PC-9 (cell line): Measurements from ENCODE around the gene EPX. TPM values are rescaled to one million over a fixed set of nuclear protein-coding genes. Genes with fewer than 3 reads are reported as not detected.

Source experiments
- BruUV-seq: library from RNA; stranded (reverse); fragments of 400-500 nt; replicated peaks from 2 replicates; lab custom pipeline; 2021; lab: Mats Ljungman, UMichigan
- CTCF ChIA-PET: fragments of 300-600 bp; sonication (Branson Sonifier 250); formaldehyde crosslinking; loops from one replicate; lab custom pipeline; 2022; ENCODE audit warnings: antibody characterized with exemption; lab: Charles Lee
- POLR2A ChIA-PET: fragments of 300-600 bp; sonication (Branson Sonifier 250); formaldehyde crosslinking; loops from one replicate; lab custom pipeline; 2022; ENCODE audit warnings: antibody characterized with exemption; ENCODE audit not compliant: unreplicated experiment; lab: Charles Lee
- DNase-seq, 2 experiments: peaks; one replicate each; pipeline versions ENCODE4 v3.0.0 to v3.0.0-alpha.2; 2015 to 2022; ENCODE audit warnings: mixed read lengths in 1 of 2
- H2AFZ ChIP-seq: fragments of 200-600 bp; sonication (generic); 2 replicates; pipeline ENCODE4 v1.8.1; 2017; ENCODE audit warnings: antibody characterized with exemption
- H3F3A ChIP-seq: fragments of 200-600 bp; sonication (generic); 2 replicates; pipeline ENCODE4 v1.8.1; 2017; ENCODE audit warnings: antibody characterized with exemption, mild to moderate bottlenecking, low read depth; ENCODE audit not compliant: insufficient read depth
- H3K27ac ChIP-seq: fragments of 200-600 bp; sonication (generic); 2 replicates; pipeline ENCODE4 v1.6.1; 2016; ENCODE audit warnings: mixed run types
- H3K27me3 ChIP-seq: fragments of 200-600 bp; sonication (generic); 2 replicates; pipeline ENCODE4 v1.6.1; 2016; ENCODE audit warnings: low read depth, mixed run types; ENCODE audit not compliant: insufficient read depth
- H3K36me3 ChIP-seq: fragments of 200-600 bp; sonication (generic); 2 replicates; pipeline ENCODE4 v1.6.1; 2016; ENCODE audit warnings: low read depth, mixed run types
- H3K4me1 ChIP-seq: fragments of 200-600 bp; sonication (generic); replicated peaks from 2 replicates; pipeline ENCODE4 v1.6.1; 2016; ENCODE audit warnings: mixed run types; ENCODE audit not compliant: insufficient read depth
- H3K4me2 ChIP-seq: fragments of 200-600 bp; sonication (generic); 2 replicates; pipeline ENCODE4 v1.6.1; 2017; ENCODE audit warnings: mixed run types
- H3K4me3 ChIP-seq: fragments of 200-600 bp; sonication (generic); 2 replicates; pipeline ENCODE4 v1.6.1; 2016; ENCODE audit warnings: mixed run types
- H3K79me2 ChIP-seq: fragments of 200-600 bp; sonication (generic); 2 replicates; pipeline ENCODE4 v1.6.1; 2017; ENCODE audit warnings: low read depth, mixed run types
- H3K9me2 ChIP-seq: fragments of 200-600 bp; sonication (generic); 2 replicates; pipeline ENCODE4 v1.8.1; 2017; ENCODE audit warnings: mild to moderate bottlenecking; ENCODE audit not compliant: insufficient read depth
- H3K9me3 ChIP-seq: fragments of 200-600 bp; sonication (generic); 2 replicates; pipeline ENCODE4 v1.8.1; 2016; ENCODE audit warnings: low read depth; ENCODE audit not compliant: insufficient read depth
- H4K20me1 ChIP-seq: fragments of 200-600 bp; sonication (generic); 2 replicates; pipeline ENCODE4 v1.8.1; 2017; ENCODE audit not compliant: insufficient read depth
- CTCF ChIP-seq: fragments of 200-600 bp; sonication (generic); conservative IDR thresholded peaks from 2 replicates; pipeline ENCODE4 v1.6.1; 2017; ENCODE audit warnings: mixed run types, antibody characterized with exemption, mild to moderate bottlenecking, moderate library complexity
- EZH2 ChIP-seq: fragments of 200-600 bp; sonication (generic); IDR thresholded peaks from 2 replicates; pipeline ENCODE4 v1.8.0; 2017; ENCODE audit warnings: antibody characterized with exemption, low read depth
- intact Hi-C: fragments of 100-400 bp; cut with micrococcal nuclease; formaldehyde crosslinking; loops from one replicate; pipeline ENCODE4 v1.10.0; 2022; ENCODE audit not compliant: unreplicated experiment
- total RNA-seq: library from RNA; stranded (reverse); gene quantifications from 2 replicates; pipeline ENCODE4 v1.2.3, GENCODE V29; 2021

The EPX gene
- total RNA-seq, 1 experiment from 2014 or later, result not detected

GRCh38 chr17:58232707-58233156 is 40.2 kb downstream of the EPX start:
- Histone ChIP-seq H4K20me1 (no peaks in the 10 kb centered on the region), H3K9me3 (no peaks in the 10 kb centered on the region), H3K4me3 (no peak overlapping the region), H3K27ac (no peak overlapping the region), H2AFZ (no peak overlapping the region), H3K9me2 (0 out of 2 replicates have a peak, but pooled peaks cover 6% of the 10 kb centered on the region), H3K4me2 (no peak overlapping the region), H3K36me3 (no peaks in the 10 kb centered on the region), H3F3A (no peaks in the 10 kb centered on the region), H3K27me3 (peaks cover 66% of the 10 kb centered on the region), H3K79me2 (no peaks in the 10 kb centered on the region), H3K4me1 (no peaks in the 10 kb centered on the region)
- ChIA-PET CTCF (no interaction called here), POLR2A (no interaction called here)
- intact Hi-C loops, result no loop called here
- DNase-seq, result no peak
- no TSS peak for BruUV-seq
- TF ChIP-seq CTCF, result no peak
- TF ChIP-seq EZH2, result no peak

DNA sequence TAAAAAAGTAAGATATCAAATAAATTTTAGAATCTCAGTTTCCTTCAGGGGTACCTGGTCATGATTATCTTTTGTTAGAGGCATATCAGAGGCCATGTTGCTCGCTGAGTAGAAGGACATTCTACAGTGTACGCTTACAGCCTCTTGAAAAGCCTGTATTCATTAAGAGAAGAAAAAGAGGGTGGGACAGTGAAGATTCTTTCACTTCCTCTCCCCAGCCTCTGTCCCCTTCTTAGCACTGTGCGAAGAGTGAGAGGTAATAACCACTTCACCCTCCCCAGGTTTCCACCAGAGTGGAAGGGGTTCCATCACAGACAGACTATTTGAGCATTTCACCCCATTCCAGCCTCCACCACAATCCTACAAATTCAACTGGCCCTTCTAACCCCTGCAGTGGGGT is 41.0 kb downstream of the EPX start:
- Histone ChIP-seq H3K79me2 (no peaks in the 10 kb centered on the region), H3K4me2 (no peak overlapping the region), H2AFZ (no peak overlapping the region), H3K9me3 (no peaks in the 10 kb centered on the region), H3K4me3 (no peak overlapping the region), H3K4me1 (no peaks in the 10 kb centered on the region), H4K20me1 (no peaks in the 10 kb centered on the region), H3K36me3 (no peaks in the 10 kb centered on the region), H3K27ac (no peak overlapping the region), H3K27me3 (peaks cover 74% of the 10 kb centered on the region), H3F3A (no peaks in the 10 kb centered on the region), H3K9me2 (0 out of 2 replicates have a peak, but pooled peaks cover 6% of the 10 kb centered on the region)
- TF ChIP-seq CTCF (no peak), EZH2 (no peak)
- BruUV-seq, result no TSS peak
- POLR2A ChIA-PET, result no interaction called here
- no peak for DNase-seq
- intact Hi-C loops, result no loop called here
- CTCF ChIA-PET, result no interaction called here

DNA sequence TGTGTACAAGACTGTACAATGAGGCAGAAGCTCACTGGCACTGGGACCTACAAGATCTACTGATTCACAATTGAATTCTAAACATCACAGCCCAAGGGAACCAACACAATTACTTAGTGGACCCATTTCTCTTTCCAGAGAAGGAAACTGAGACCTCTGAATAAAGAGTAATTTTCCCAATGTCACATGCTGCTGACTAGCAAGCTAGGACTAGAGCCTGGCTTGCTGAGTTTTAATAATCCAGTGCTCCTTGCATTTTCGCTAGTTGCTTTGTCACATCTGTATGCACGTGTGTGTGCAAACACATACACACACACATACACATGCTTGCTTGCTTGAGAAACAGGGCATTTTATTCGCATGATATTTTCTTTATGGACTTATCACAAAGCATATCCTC is 42.0 kb downstream of the EPX start:
- TF ChIP-seq EZH2, result no peak
- no peak for TF ChIP-seq CTCF
- DNase-seq, result no peak
- POLR2A ChIA-PET, result no interaction called here
- CTCF ChIA-PET, result no interaction called here
- H3K27me3 ChIP-seq, result peaks cover 78% of the 10 kb centered on the region
- no peaks in the 10 kb centered on the region for H3F3A ChIP-seq
- intact Hi-C loops, result no loop called here
- no peak overlapping the region for H3K27ac ChIP-seq
- H2AFZ ChIP-seq, result no peak overlapping the region
- no peak overlapping the region for H3K4me2 ChIP-seq
- no peaks in the 10 kb centered on the region for H3K4me1 ChIP-seq
- no peaks in the 10 kb centered on the region for H3K9me3 ChIP-seq
- H3K79me2 ChIP-seq, result no peaks in the 10 kb centered on the region
- H3K9me2 ChIP-seq, result 0 out of 2 replicates have a peak, but pooled peaks cover 6% of the 10 kb centered on the region
- no peaks in the 10 kb centered on the region for H3K36me3 ChIP-seq
- H3K4me3 ChIP-seq, result no peak overlapping the region
- H4K20me1 ChIP-seq, result no peaks in the 10 kb centered on the region
- BruUV-seq, result no TSS peak
